Mesothelial cell of epicardium (in vitro differentiated cells): ENCODE data around the gene GPAT3. TPM values are rescaled to one million over a fixed set of nuclear protein-coding genes. Genes with fewer than 3 reads are reported as not detected.
"Not testable (repeated sequence)": the region's sequence is repeated elsewhere in the genome, so short reads cannot be mapped to it uniquely, and the experiment has no call there.

Experiments used
- DNase-seq, 2 experiments: peaks; one replicate each; pipeline ENCODE4 v3.0.0; 2021; ENCODE audit warnings: low spot score in 2 of 2; ENCODE audit not compliant: unreplicated experiment in 2 of 2
- H3K27ac Mint-ChIP-seq: 2 replicates; pipeline ENCODE4 v1.8.0; 2021; ENCODE audit warnings: mixed read lengths
- H3K27me3 Mint-ChIP-seq: 2 replicates; pipeline ENCODE4 v1.8.0; 2021; ENCODE audit warnings: low read depth, mixed read lengths
- H3K36me3 Mint-ChIP-seq: 2 replicates; pipeline ENCODE4 v1.8.0; 2021; ENCODE audit warnings: mixed read lengths
- H3K4me1 Mint-ChIP-seq: 2 replicates; pipeline ENCODE4 v1.8.0; 2021; ENCODE audit warnings: mixed read lengths
- H3K4me3 Mint-ChIP-seq: 2 replicates; pipeline ENCODE4 v1.8.0; 2021; ENCODE audit warnings: mild to moderate bottlenecking, moderate library complexity, mixed read lengths
- H3K9me3 Mint-ChIP-seq: 2 replicates; pipeline ENCODE4 v1.8.0; 2021; ENCODE audit warnings: mixed read lengths
- CTCF ChIP-seq: fragments of 200-600 bp; sonication (generic); IDR thresholded peaks from one replicate; pipeline ENCODE4 v1.5.0; 2021; ENCODE audit warnings: antibody characterized with exemption; ENCODE audit not compliant: unreplicated experiment
- total RNA-seq: library from RNA; stranded (reverse); gene quantifications from 3 replicates; pipeline ENCODE4 v1.2.1, GENCODE V29; 2021

Gene GPAT3
- total RNA-seq, 1 donor from 2014 or later, result 0.18 TPM

DNA sequence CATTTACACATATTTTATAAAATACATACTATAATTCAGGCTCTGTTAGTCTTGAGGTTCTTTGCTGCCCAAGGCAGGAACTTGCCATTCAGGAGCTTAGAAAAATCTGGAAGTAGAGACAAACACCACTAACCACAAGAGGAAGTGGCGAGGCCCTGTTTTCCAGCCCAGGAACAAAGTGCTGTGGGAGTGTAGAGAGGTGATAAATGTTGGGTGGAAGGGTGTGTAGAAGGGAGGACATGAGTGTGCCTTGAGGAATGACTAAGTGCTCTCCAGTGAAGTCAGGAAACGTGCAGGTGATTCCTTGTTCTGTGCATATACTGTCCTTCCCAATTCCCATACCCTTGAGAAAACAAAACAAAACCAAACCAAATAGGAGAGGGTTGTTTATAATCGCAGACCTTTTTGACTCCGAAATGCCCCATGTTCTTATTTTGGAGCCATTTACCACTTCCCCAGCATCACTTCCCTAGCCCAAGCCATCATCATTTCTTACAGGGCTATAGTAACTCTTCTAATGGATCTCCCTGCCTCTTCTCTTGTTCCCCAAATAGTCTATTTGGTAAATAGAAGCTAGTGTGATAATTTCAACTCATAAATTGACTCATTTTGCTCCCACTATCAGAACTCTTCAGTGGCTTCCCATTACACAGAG, 83.2 kb downstream of the GPAT3 start:
- Mint-ChIP-seq H3K4me3 (no peak overlapping the region), H3K36me3 (peaks cover 6% of the 10 kb centered on the region), H3K4me1 (peaks cover 27% of the 10 kb centered on the region), H3K9me3 (peaks cover 22% of the 10 kb centered on the region), H3K27me3 (no peaks in the 10 kb centered on the region), H3K27ac (peak overlapping the region; percentile 82)
- DNase-seq, result no peak
- TF ChIP-seq CTCF, result no peak

DNA sequence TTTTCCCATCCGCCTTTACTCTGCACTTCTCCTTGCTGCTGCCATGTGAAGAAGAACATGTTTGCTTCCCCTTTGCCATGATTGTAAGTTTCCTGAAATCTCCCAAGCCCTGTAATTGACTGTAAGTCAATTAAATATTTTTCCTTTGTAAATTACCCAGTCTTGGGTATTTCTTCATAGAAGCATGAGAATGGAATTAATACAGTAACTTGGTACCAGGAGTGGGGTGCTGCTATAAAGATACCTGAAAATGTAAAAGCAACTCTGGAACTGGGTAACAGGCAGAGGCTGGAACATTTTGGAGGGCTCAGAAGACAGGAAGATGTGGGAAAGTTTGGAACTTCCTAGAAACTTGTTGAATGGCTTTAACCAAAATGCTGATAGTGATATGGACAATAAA, 86.2 kb downstream of the GPAT3 start:
- H3K9me3 Mint-ChIP-seq, result peaks cover 16% of the 10 kb centered on the region
- peaks cover 39% of the 10 kb centered on the region for H3K4me1 Mint-ChIP-seq
- H3K4me3 Mint-ChIP-seq, DNase-seq, H3K27me3 Mint-ChIP-seq, H3K36me3 Mint-ChIP-seq, H3K27ac Mint-ChIP-seq: not testable (repeated sequence)

DNA sequence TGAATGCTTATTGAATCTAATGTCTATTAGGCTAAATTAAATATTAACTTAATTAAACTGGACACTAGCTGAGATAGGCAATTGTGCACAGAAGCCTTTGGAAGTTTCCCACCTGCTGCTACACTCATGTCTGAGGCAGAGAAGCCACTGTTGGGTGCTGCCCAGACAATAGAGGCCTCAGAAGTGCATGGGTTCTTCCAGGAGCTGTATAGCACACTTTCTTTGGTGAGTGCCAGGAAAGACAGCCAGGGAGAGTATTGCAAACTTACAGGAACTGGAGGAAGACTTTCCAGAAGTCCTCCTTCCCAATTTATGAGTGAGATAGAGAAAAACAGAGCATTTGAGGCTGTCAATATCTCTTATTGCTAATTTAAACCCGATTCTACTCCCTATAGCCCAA, 89.9 kb downstream of the GPAT3 start:
- no peak overlapping the region for H3K27ac Mint-ChIP-seq
- no peak for DNase-seq
- peaks cover 5% of the 10 kb centered on the region for H3K36me3 Mint-ChIP-seq
- no peaks in the 10 kb centered on the region for H3K27me3 Mint-ChIP-seq
- peaks cover 28% of the 10 kb centered on the region for H3K4me1 Mint-ChIP-seq
- H3K9me3 Mint-ChIP-seq, result peaks cover 22% of the 10 kb centered on the region
- TF ChIP-seq CTCF, result no peak
- no peak overlapping the region for H3K4me3 Mint-ChIP-seq

- peak overlapping the region; percentile 10 for H3K27ac Mint-ChIP-seq
- H3K9me3 Mint-ChIP-seq, result peaks cover 19% of the 10 kb centered on the region
- TF ChIP-seq CTCF, result no peak
- H3K36me3 Mint-ChIP-seq, result peaks cover 5% of the 10 kb centered on the region
- no peaks in the 10 kb centered on the region for H3K27me3 Mint-ChIP-seq
- no peak for DNase-seq
- H3K4me1 Mint-ChIP-seq, result peaks cover 32% of the 10 kb centered on the region
- no peak overlapping the region for H3K4me3 Mint-ChIP-seq
Observed at GRCh38 chr4:83626245-83626836, 90.4 kb downstream of the GPAT3 start.

DNA sequence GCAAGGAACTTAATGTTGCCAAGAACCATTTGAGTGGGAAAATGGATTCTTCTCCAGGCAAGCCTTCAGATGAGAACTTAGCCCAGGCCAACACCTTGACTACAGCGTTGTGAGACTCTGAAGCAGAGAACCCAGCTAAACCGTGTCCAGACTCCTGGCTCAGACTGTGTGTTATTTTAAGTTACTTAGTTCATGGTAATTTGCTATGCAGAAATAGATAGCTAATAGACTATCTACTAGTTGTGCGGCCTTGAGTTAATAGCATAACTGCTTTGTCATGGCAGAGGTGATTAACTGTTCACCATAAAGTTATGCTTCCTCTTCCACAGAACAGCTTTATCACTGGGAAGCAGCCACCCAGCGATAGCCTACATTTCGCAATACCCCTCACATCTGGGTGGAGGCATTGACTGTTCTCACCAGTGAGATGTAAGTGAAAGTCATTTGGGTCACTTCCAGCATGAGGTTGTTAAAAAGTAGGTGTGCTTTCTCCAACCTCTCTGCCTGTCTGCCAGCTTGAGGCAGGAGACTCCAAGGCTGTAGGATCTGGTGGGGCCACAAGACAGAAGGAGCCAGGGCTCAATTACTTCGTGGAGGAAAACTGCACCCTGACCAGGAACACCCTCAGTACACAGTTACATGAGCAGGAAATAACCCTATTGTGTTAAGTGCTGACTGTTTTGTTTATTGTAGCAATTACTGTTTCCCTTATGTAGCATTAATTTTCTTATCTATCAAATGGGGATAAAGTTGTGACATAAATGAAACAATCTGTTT, 94.2 kb downstream of the GPAT3 start:
- H3K27ac Mint-ChIP-seq, result peak overlapping the region; percentile 65
- DNase-seq, result no peak
- H3K36me3 Mint-ChIP-seq, result no peaks in the 10 kb centered on the region
- no peak overlapping the region for H3K4me3 Mint-ChIP-seq
- H3K4me1 Mint-ChIP-seq, result peaks cover 35% of the 10 kb centered on the region
- TF ChIP-seq CTCF, result no peak
- no peaks in the 10 kb centered on the region for H3K27me3 Mint-ChIP-seq
- H3K9me3 Mint-ChIP-seq, result peaks cover 7% of the 10 kb centered on the region

DNA sequence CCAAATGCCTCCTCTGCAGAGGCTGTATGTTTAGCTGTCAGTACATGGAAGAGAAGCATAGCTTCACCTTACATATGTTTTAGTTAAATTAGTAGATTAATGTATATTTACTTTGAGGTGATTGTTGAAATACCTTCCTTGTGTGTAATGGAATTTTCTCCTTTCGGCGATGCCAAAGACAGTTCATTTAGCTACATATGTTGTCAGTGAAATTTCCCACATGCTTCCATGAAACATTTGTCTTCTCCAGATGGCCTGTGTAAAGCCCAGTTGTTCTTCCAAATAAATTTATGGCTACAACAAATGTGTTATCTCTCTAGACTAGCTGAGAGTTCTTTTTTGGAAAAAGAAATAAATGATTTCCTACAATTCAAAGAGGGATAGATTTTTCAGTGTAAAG, 95.2 kb downstream of the GPAT3 start:
- no peaks in the 10 kb centered on the region for H3K27me3 Mint-ChIP-seq
- H3K27ac Mint-ChIP-seq, result peak overlapping the region; percentile 92
- no peaks in the 10 kb centered on the region for H3K36me3 Mint-ChIP-seq
- no peak for TF ChIP-seq CTCF
- H3K4me1 Mint-ChIP-seq, result peaks cover 32% of the 10 kb centered on the region
- H3K9me3 Mint-ChIP-seq, result peaks cover 7% of the 10 kb centered on the region
- DNase-seq, result no peak
- no peak overlapping the region for H3K4me3 Mint-ChIP-seq
